ENCODE measurements around the gene CCT6B. TPM values are rescaled to one million over a fixed set of nuclear protein-coding genes. Genes with fewer than 3 reads are reported as not detected.

CCT6B gene
- total RNA-seq, 1 experiment from 2014 or later, result 1.1 TPM

GRCh38 chr17:35010093-35010492 is 48.8 kb upstream of the CCT6B start:
- Histone ChIP-seq H3K4me1 (ENCODE audit: control insufficient read depth in 1 of 2, insufficient read depth in 2 of 2, low read length in 2 of 2) (no peaks in the 10 kb centered on the region), H3K4me3 (replicated peaks in 1 of 2; ENCODE audit: low read depth in 1 of 2, low read length in 2 of 2) (no peak overlapping the region), H3K27ac (ENCODE audit: low read depth, low read length) (no peak overlapping the region), H3K9ac (ENCODE audit: low read length) (no peak overlapping the region), H4K20me1 (ENCODE audit: insufficient read depth) (no peaks in the 10 kb centered on the region), H3K27me3 (ENCODE audit: insufficient read depth, low read length) (no peaks in the 10 kb centered on the region), H3K36me3 (ENCODE audit: control insufficient read depth in 1 of 2, insufficient read depth in 2 of 2, low read length in 2 of 2) (peaks cover under 1 to 3% of the 10 kb centered on the region in 2 experiments; a peak in 3 of 4 replicates), H3K4me2 (ENCODE audit: low read length) (no peak overlapping the region), H3K9me3 (ENCODE audit: control insufficient read depth in 1 of 2, insufficient read depth in 1 of 2, low read depth in 1 of 2, low read length in 2 of 2) (no peaks in the 10 kb centered on the region), H3K79me2 (ENCODE audit: insufficient read depth, low read length) (no peaks in the 10 kb centered on the region), H2AFZ (ENCODE audit: low read depth, low read length, poor library complexity, severe bottlenecking) (no peak overlapping the region), H3K9me2 (ENCODE audit: insufficient read depth) (no peaks in the 10 kb centered on the region)
- POLR2A ChIA-PET, result interaction anchor here (0.6 kb wide), 1 partner anchor 141 kb away, joined by 3 read pairs; no protein-coding TSS in a partner anchor
- no TSS peak for BruUV-seq (replicated peaks)
- DNase-seq (ENCODE audit: low read depth, low spot score) (no peak), ATAC-seq (no peak)
- no peak for TF ChIP-seq ZBTB33 (IDR thresholded peaks at IDR 0.05; ENCODE audit: extremely low read depth, insufficient replicate concordance, low read length)
- no peak for TF ChIP-seq TCF7L2 (IDR thresholded peaks at IDR 0.05; ENCODE audit: borderline replicate concordance, extremely low read depth, insufficient read depth, insufficient read length)
- no peak for TF ChIP-seq EZH2 (IDR thresholded peaks at IDR 0.05)
- TF ChIP-seq ZFX (IDR thresholded peaks at IDR 0.05), result no peak
- TF ChIP-seq JUND (IDR thresholded peaks at IDR 0.05), result no peak
- TF ChIP-seq POLR2AphosphoS5 (IDR thresholded peaks at IDR 0.05; ENCODE audit: low read depth, low read length), result no peak
- TF ChIP-seq MAX (IDR thresholded peaks at IDR 0.05), result no peak
- no peak for TF ChIP-seq EZH2phosphoT487 (IDR thresholded peaks at IDR 0.05; ENCODE audit: borderline replicate concordance)
- no peak for TF ChIP-seq SIN3A (IDR thresholded peaks at IDR 0.05; ENCODE audit: low read depth)
- TF ChIP-seq ATF3 (IDR thresholded peaks at IDR 0.05), result no peak
- TF ChIP-seq REST (IDR thresholded peaks at IDR 0.05; ENCODE audit: low read depth), result no peak
- no peak for TF ChIP-seq CTCF (IDR thresholded peaks at IDR 0.05 in 2 of 3, conservative IDR thresholded peaks at IDR 0.05 in 1 of 3; ENCODE audit: borderline replicate concordance in 1 of 3, insufficient read depth in 1 of 3, low read depth in 2 of 3, low read length in 2 of 3)
- CTCF ChIA-PET, result no interaction called here
- RAD21 ChIA-PET (ENCODE audit: low non-redundant PET in 1 of 2, low total read pairs in 2 of 2, uncharacterized antibody in 2 of 2, unreplicated experiment in 2 of 2), result no interaction called here
- intact Hi-C loops (cut with micrococcal nuclease), result no loop called here
